NB4 (cell line): ENCODE results near the gene ZMYM3.

Experiments used
- CTCF ChIP-seq: IDR thresholded peaks from one replicate; pipeline ENCODE4 v1.5.1; 2012; ENCODE audit warnings: low read depth, low read length
- MYC ChIP-seq: IDR thresholded peaks from 2 replicates; pipeline ENCODE4 v1.6.1; 2011; ENCODE audit warnings: low read depth, low read length
- POLR2A ChIP-seq: IDR thresholded peaks from 2 replicates; pipeline ENCODE4 v1.6.1; 2011; ENCODE audit warnings: mild to moderate bottlenecking; ENCODE audit not compliant: insufficient read length; ENCODE audit errors: extremely low read depth

- no peak for TF ChIP-seq POLR2A
- TF ChIP-seq CTCF: no peak
- TF ChIP-seq MYC: no peak
Measured at GRCh38 chrX:71302461-71303213, 48.7 kb upstream of the ZMYM3 start.
